GM20431 (cell line): Measurements from ENCODE around the gene VPS11.
"Not testable (repeated sequence)": the region's sequence is repeated elsewhere in the genome, so short reads cannot be mapped to it uniquely, and the experiment has no call there.

ENCODE experiments used
- in situ Hi-C: fragments of 300-500 bp; cut with MseI, MboI; formaldehyde crosslinking; loops from one replicate; pipeline ENCODE4 v1.15.0; 2020; ENCODE audit warnings: low sequenced_read_pairs; ENCODE audit not compliant: unreplicated experiment

Gene VPS11

DNA sequence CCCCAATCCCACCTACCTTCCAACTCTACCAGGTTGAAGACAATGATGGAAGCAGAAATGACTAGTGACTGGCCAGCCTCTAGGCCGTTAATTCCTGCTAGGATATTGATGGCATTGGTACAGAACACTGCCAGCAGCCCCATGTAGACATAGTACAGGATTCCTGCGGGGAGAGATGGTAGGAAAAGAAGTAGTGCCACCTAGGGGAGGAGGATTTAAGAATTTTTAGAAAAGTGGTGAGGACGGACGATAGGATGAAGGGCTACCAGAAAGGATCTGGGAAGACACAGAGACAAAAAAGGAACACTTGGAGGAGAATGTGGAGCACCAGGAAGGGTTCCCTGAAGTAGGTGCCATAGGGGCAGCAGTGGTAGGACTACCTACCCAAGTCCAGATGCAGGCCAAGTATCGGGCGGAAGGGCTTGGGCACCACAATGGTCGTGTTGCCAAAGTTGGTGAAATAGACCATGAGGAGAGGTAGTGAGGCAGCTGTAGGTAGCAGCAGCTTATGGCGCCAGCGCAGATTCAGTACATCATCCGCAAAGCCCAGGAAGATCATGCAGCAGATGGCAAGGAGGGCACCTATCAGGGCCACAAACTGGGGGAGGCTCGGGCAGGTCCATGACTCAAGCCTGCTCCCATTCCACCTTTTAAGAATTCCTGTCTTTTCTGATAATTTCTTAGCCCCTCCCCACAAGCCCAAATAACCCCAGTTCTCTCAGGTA, 32.8 kb downstream of the VPS11 start:
- in situ Hi-C loops: no loop called here

DNA sequence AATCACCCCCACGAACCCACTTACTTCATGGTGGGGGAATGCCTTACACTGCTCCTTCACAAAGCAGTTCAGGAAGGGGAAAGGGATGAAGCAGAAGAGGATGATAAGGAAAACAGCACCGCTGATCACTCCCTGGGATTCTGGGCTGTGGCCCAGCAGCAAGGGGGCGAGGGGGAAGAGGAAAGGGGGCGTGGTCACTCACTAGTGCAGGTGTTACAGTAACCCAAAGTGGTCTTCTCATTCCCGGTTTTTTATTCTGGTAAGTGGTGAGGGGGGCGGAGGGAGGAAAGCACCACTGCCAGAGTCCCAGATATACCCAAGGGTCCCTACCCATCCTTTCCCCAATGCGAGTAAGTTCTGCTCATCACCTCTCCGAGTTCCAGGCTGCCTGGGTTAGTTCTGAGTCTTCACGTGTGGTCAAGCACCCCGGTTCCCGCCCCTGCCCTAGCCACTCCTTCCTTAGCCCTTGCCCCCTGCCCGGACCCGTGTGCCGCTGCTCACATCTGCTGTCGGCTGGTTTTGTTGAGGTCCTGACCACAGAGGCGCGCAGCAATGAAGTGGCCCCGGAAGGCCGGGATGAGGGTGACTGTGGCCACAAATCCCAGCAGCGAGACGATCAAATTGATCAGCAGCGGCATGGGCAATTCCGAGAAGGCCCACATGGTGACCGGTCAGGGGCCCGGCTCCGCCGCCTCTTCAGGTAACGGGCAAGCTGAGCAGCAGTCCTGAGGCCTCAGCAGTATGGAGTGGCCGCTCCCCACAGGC, 33.6 kb downstream of the VPS11 start:
- in situ Hi-C loops: no loop called here

DNA sequence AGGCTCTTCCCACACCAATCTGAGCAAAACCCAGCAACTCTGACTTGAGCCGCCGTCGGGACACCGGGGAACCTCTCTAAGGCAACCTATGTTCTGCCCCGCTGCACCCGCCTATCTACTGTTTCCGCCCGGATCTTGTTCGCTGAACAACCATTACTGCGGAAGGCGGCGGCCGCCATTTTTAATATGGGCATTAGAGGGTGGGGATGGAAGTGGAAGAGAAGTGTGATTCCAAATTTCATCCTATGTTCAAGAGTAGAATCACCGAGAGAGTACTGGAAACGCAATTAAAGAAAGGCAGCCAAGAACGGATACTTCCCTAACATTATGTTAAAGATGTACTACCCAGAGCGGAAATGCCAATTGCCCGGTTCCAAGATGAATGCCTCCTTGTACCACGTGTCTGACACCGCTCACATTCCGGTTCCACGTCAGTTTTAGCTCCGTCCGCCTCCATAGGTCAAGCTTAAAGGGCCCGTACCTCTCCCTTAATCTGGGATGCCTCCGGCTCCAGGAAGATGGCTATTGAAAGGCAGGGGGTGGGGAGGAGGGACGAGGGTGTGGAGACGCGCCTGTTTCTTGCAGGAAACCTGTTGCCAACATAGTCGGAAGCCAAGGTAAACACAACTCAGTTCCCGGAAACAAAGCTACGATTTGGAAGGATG, 34.3 kb downstream of the VPS11 start, which contains the start of gene DPAGT1:
Gene DPAGT1, minus strand, starts transcription at position 95 of the 665 bp plus-strand sequence. CDS start 198 bp downstream, outside the sequence.
- in situ Hi-C loops: no loop called here

DNA sequence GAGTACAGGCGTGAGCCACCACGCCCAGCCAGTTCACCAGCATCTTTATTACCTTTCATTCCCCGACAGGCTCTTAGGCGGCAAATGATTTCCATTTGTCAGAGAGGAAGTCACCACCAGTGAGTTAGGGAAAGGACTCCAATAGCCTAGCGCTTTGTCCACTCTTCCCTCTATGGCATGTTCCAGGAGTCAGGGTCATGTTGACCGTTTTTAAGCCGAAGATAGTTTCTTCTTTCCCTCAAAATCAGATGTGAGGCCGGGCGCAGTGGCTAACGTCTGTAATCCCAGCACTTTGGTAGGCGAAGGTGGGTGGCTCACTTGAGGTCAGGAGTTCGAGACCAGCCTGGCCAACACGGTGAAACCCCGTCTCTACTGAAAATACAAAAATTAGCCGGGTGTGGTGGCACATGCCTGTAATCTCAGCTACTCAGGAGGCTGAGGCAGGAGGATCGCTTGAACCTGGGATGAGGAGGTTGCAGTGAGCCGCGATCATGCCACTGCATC, 35.6 kb downstream of the VPS11 start:
- in situ Hi-C loops: not testable (repeated sequence)

DNA sequence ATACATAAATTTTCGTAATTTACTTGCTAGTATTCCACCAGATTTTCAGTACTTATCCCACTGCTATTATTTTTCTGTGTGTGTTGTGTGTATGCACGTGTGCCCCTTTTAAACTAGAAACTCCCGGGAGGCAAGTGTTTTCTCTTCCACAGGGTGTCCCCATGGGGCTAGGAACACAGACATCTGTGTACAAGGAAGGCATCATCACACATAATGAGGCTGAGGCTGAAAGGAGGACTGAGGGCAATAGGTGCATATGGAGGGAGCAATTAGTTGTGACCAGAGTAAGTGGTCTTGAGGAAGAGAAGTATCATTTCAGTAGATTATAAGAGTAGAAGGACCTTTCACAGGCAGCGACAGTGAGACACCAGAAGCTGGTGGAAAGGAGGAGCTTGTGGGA, 36.2 kb downstream of the VPS11 start:
- in situ Hi-C loops: no loop called here

DNA sequence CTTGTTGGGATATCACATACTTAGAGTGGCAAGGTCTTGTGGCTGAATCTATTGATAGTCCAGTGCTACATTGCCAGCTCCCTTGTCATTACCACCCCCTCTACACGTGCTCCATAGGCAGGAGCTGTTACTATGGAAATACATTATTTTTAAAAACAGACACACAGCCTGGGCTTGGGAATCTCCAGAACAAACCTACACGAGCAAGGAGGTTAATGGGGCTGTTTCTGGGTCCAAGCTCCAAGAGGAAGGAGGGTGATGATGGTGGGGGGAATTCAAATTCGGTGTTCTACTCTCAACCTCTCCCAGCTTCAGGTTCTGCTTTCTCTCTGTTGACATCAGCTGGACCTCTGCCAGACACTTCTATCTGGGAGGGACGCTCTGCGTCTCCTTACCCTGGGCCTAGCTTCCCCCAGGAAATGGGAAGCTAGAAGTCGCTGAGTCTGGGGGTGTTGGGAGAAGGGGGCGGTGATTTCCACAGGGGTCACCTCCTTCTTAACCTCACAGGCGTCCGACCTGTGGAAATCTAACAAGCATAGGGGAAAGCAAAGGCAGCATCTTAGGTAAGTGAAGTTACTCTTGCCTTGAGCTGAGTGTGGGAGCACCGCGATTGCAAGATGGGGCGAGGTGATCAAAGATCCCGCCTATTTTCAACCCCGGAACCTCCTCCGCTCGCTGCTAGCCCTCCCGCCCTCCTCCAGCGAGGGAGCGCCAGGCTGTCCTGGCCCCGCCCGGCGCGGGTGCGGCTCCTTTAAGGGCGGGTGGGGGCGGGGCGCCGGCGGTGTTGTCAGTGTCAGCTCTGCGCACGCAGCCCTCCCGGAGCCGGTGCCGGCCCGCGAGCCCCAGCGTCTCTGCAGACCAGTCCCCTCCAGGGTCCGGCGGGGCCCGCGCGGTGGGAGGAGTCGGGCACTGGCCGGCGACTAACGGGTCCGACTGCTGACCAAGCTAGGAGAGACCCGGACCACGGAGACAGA, 39.2 kb downstream of the VPS11 start, which contains the start of gene C2CD2L:
Gene C2CD2L, plus strand, starts transcription at position 781 of the 974 bp plus-strand sequence. CDS start 398 bp downstream, outside the sequence.
- in situ Hi-C loops: no loop called here

DNA sequence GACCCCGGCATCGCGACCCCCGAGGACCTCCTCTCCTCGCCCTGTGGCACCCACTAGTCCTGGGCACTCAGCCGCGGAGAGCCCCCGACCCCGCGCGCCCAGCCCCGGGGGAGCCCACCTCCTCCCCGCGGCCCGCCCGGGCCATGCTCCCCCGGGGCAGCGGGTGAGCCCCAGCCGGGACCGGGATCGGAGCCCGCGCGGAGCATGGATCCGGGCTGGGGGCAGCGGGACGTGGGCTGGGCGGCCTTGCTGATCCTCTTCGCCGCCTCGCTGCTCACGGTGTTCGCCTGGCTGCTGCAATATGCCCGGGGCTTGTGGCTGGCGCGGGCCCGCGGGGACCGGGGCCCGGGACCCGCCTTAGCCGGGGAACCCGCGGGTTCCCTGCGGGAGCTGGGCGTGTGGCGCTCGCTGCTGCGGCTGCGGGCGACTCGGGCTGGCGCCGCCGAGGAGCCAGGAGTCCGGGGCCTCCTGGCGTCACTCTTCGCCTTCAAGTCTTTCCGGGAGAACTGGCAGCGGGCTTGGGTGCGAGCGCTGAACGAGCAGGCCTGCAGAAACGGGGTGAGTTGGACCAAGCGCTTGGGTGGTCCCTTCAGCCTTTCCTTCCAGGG, 40.0 kb downstream of the VPS11 start:
- in situ Hi-C loops: no loop called here

DNA sequence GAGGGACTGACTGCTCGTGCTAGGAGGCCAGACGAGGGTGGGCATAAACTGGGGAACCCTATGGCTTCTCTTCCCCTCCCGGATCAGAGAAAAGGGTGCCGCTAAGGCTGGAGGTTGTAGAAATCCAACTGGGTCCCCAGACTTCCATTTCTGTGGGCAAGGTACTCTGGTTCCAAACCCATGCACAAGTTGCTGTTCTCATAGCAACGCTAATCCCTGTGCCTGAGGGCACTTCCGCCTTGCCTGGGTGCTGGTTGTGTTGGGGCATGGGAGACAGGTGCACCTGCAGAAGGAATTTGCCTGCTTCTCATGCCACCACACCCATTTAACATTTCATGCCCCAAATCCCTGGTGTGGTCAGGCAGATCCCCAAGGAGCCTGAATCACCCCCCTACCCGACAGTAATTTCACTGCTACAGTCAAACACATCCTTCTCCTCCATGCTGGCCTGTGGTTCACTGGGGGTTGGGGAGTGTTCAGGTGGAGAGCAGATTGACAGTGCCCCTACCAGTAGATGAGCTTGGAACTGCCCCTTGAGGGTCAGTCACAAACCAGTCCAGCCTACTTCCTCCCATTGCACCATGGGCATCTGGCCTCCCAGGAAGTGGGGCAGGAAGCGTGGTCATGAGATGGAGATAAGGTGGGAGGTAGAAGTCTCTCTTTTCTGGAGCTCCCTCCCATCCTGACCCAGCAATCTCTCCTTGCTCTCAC, 40.7 kb downstream of the VPS11 start:
- in situ Hi-C loops: no loop called here

DNA sequence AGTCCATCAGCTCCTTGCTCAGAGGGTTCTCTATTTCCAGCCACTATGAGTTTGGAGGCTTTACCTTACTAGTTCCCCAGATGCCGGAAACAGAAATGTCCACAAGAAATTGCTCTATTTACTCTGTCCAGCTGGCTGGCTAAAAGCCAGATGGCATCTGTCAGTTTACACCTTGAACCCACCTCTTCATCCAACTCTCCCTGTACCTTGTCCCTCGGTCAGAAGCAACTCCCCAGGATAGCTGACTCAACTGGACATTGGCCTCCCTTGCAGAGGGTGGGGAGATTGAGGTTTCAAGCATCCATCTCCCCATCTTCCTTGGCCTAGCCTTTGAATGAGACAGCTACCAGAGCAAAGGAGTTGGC, 41.2 kb downstream of the VPS11 start:
- in situ Hi-C loops: no loop called here

DNA sequence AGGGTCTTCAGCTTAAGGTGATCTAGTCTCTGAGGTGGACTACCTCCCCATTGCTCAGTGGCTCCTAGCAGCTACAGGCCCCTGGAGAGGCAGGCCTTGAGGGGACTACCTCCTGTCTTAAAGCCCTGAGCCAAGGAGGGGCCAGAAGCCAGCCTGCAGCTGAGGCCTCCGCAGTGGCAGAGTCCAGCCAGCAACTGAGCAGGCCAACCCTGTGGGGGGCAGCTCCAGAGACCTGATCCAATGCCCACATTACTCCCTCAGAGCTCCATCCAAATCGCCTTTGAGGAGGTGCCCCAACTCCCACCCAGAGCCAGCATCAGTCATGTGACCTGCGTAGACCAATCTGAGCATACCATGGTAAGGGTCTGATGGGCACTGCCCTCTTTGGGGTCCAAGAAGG, 42.2 kb downstream of the VPS11 start:
- in situ Hi-C loops: no loop called here

DNA sequence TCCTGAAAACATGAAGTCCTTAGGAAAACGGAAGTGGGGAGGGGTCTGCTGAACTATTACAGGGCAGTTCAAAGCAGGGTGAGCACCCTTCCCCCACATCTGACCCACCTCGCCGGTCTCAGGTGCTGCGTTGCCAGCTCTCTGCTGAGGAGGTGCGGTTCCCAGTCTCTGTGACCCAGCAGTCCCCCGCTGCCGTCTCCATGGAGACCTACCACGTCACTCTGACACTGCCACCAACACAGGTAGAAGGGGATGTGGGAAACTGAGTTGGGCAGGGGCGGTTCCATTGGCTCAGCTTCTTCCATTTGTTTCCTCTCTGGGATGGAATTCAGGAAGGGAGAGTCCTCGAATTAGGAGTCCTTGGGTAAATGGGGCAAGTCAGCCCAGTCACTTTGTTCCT, 42.8 kb downstream of the VPS11 start:
- in situ Hi-C loops: no loop called here

DNA sequence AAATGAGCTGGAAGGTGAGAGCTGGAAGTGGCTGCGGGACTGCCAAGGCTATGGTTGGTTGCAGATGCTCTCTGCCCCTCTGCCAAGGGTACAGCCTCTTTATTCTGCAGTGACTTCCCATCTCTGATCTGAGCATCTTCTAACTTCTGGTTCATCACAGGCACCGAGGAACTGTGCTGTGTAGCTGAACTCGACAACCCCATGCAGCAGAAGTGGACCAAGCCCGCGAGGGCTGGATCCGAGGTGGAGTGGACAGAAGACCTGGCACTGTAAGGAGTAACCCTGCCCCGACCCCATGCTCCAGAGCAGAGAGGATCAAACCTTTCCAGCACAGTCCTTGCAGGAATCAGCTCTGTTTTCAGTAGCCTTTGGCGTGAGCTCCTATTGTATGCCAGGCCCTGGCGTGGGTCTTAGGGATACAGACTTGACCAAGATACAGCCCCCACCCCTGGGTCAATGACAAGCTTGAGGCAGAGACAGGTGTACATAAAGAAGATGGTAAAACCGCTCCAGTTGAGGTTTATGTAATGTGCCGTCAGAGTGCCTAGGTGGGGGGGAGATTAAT, 43.8 kb downstream of the VPS11 start:
- in situ Hi-C loops: no loop called here

DNA sequence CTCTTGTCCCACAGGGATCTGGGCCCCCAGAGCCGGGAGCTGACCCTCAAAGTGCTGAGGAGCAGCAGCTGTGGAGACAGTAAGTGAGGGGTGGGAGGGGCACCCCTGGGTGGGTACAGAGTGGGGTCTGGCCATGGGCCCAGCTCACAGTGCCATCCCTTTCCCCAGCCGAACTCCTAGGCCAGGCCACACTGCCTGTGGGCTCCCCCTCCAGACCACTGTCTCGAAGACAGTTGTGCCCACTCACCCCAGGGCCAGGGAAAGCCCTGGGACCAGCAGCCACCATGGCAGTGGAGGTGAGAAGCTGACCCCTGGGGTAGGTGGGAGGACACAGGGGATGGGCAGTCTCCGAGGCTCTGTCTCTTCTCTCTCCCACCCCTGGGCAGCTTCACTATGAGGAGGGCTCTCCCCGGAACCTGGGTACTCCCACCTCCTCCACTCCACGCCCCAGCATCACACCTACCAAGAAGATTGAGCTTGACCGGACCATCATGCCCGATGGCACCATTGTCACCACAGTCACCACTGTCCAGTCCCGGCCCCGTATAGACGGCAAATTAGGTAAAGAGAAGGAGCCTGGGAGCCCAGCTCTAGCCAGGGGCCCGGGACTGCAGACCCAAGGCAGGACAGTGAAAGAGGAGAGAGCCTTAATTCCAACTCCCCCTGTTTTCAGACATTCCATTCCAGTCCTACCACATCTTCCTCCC, 44.8 kb downstream of the VPS11 start:
- in situ Hi-C loops: no loop called here

DNA sequence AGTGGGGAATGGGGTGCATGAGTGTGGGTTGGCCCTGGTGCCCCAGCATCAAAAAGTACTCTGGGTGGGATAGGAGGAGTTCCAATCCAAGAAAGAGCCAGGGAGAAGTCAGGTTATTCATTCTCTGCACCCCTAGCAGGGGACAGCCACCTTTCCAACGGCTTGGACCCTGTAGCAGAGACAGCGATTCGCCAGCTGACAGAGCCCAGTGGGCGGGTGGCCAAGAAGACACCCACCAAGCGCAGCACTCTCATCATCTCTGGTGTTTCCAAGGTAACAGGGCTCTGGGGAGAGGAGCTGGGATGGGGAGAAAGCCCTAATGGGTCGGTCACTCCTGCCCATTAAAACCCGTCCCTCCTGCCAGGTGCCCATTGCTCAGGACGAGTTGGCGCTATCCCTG, 46.1 kb downstream of the VPS11 start:
- in situ Hi-C loops: no loop called here

DNA sequence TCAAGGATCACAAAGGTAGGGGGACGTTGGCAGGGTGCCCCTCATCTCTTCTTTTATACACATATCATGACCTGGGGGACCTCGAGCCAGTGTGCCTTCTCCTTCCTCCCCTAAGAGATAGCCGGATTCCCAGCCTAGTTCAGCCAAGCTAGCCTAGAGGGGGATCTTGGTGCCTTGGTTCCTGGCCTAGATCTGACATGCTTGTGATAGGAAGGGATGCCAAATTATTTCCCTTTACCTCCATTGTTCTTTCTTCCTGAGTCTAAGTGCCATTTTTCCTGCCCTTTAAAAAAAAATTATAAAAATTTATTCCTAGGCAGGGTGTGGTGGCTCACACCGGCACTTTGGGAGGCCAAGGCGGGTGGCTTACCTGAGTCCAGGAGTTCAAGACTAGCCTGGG, 46.7 kb downstream of the VPS11 start:
- in situ Hi-C loops: no loop called here

DNA sequence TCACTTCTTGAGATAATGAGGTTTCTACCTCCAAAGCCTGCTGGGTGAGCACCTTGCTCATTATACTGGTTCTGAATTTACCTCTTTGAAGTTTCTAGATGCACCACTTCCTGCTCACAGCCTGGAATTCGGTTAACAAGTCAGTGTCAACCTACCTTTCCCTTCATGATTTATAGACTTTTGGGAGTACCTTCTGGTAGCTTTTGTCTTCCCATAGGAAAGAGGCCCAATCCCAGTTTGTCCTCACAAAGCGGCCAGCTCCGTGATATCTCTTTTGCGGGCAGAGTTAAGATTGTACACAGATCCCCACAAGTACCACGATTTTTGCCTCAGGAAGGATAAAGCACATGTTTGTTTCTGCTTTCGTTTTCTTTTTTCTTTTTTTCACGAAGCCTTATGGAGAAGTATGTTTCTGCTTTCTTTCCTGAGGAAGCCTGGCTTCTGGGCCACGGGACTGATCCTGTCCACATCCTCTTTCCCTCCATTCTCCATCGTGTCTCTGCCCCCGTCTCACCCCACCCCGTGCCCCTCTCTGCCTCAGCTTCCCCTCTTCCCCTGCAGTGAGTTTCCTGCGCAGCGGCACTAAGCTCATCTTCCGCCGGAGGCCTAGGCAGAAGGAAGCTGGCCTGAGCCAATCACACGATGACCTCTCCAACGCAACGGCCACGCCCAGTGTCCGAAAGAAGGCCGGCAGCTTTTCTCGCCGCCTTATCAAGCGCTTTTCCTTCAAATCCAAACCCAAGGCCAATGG, 48.0 kb downstream of the VPS11 start:
- in situ Hi-C loops: no loop called here

DNA sequence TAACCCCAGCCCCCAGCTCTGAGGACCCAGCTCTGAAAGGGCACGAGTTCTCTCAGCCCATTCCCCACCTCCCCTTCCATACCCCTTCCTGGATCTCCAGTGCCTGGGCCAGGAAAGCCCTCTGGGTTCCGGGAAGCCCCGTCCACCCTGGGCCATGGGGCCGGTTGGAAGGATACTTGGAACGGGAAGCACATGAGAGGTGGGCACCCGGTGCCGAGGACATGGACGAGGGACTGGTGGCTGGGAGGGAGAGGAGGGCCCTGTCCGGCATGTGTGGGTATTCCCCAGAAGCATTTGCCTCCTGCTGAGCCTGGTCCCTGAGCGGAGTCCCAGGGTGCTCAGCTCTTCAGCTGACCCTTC, 48.6 kb downstream of the VPS11 start:
- in situ Hi-C loops: no loop called here
